ENCODE measurements around the gene IFIH1. TPM values are rescaled to one million over a fixed set of nuclear protein-coding genes. Genes with fewer than 3 reads are reported as not detected.

The IFIH1 gene
- polyA plus RNA-seq, 1 of the 3 experiments (the other 2 are of a cell fraction) = 1.0 TPM

DNA sequence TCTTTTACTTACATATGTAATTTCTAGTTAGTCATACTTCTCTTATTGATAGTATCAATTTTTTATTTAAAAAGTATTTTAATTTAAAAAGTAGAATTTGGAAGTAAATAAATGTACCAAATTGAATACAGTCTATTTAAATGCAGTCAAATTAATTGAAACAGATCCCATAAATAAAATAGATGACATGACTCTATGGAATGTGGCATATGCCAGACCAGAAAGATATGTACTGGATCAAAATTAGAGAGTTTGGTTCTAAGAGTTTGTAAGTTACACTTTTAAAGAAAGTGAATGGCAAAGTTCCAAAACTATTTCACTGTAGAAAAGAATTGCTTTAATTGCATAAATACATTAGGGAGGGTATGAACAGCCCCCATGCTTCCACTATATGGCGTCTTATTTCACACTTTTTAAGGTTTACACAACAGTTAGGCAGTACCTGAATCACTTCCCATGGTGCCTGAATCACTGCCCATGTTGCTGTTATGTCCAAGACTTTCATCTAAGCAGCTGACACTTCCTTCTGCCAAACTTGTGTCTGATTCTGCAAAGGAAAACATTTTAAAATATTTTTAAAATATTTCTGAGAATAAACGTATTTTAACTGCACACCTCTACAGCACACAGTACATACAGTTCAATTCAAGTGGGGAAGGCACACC, 25.2 kb downstream of the IFIH1 start:
- ChIA-PET CTCF (interaction anchor here (1.1 to 9.4 kb wide), 2 partner anchors 11 to 72 kb away, joined by 4 to 104 read pairs; no protein-coding TSS in a partner anchor), POLR2A (no interaction called here)
- WGBS (ENCODE audit: low lambda C conversion rate) = 23% methylated on average over 2 of the region's 2 CpGs
- Histone ChIP-seq H3K4me2 (no peak overlapping the region), H3K36me3 (replicated peaks in 1 of 2; ENCODE audit: control insufficient read depth in 1 of 2, insufficient read depth in 2 of 2, low read length in 1 of 2) (peaks cover 0 to 3% of the 10 kb centered on the region in 2 experiments), H3K4me1 (ENCODE audit: control insufficient read depth in 1 of 2, insufficient read depth in 2 of 2, low read depth in 1 of 2, low read length in 1 of 2) (peaks cover 0 to 11% of the 10 kb centered on the region in 2 experiments; a peak in 2 of 4 replicates), H3K9me2 (no peaks in the 10 kb centered on the region), H3K4me3 (ENCODE audit: low read depth in 2 of 2, low read length in 1 of 2) (no peak overlapping the region), H4K20me1 (ENCODE audit: insufficient read depth) (no peaks in the 10 kb centered on the region), H3K9me3 (no peaks in the 10 kb centered on the region), H3K27ac (ENCODE audit: low read depth in 2 of 2, low read length in 1 of 2) (no peak overlapping the region), H3K27me3 (ENCODE audit: insufficient read depth) (no peaks in the 10 kb centered on the region), H2AFZ (ENCODE audit: low read depth) (no peak overlapping the region), H3F3A (replicated peaks; ENCODE audit: insufficient read depth) (peaks cover 11% of the 10 kb centered on the region), H3K79me2 (ENCODE audit: insufficient read depth) (no peaks in the 10 kb centered on the region), H3K9ac (no peak overlapping the region)
- TF ChIP-seq, protein P1, sequence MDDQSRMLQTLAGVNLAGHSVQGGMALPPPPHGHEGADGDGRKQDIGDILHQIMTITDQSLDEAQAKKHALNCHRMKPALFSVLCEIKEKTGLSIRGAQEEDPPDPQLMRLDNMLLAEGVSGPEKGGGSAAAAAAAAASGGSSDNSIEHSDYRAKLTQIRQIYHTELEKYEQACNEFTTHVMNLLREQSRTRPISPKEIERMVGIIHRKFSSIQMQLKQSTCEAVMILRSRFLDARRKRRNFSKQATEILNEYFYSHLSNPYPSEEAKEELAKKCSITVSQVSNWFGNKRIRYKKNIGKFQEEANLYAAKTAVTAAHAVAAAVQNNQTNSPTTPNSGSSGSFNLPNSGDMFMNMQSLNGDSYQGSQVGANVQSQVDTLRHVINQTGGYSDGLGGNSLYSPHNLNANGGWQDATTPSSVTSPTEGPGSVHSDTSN (IDR thresholded peaks at IDR 0.05) = peak; percentile 42
- no peak for TF ChIP-seq SMC3 (IDR thresholded peaks at IDR 0.05; ENCODE audit: low read depth, low read length)
- no peak for DNase-seq

- H3K4me1 ChIP-seq (ENCODE audit: control insufficient read depth in 1 of 2, insufficient read depth in 2 of 2, low read depth in 1 of 2, low read length in 1 of 2) = peaks cover 0 to 11% of the 10 kb centered on the region in 2 experiments; a peak in 2 of 4 replicates
- no peak overlapping the region for H3K9ac ChIP-seq
- no peaks in the 10 kb centered on the region for H3K79me2 ChIP-seq (ENCODE audit: insufficient read depth)
- H3F3A ChIP-seq (replicated peaks; ENCODE audit: insufficient read depth) = peaks cover 11% of the 10 kb centered on the region
- H2AFZ ChIP-seq (ENCODE audit: low read depth) = no peak overlapping the region
- WGBS (ENCODE audit: low lambda C conversion rate) = 91% methylated on average over 3 of the region's 3 CpGs
- H3K27me3 ChIP-seq (ENCODE audit: insufficient read depth) = no peaks in the 10 kb centered on the region
- CTCF ChIA-PET = interaction anchor here (1.1 to 9.4 kb wide), 4 partner anchors 9 to 71 kb away, joined by 4 to 104 read pairs (median 5); no protein-coding TSS in a partner anchor
- H3K9me2 ChIP-seq = no peaks in the 10 kb centered on the region
- H3K36me3 ChIP-seq (replicated peaks in 1 of 2; ENCODE audit: control insufficient read depth in 1 of 2, insufficient read depth in 2 of 2, low read length in 1 of 2) = peaks cover 0 to 3% of the 10 kb centered on the region in 2 experiments
- H3K4me3 ChIP-seq (ENCODE audit: low read depth in 2 of 2, low read length in 1 of 2) = no peak overlapping the region
- H3K27ac ChIP-seq (ENCODE audit: low read depth in 2 of 2, low read length in 1 of 2) = no peak overlapping the region
- H3K4me2 ChIP-seq = no peak overlapping the region
- TF ChIP-seq GABPA (IDR thresholded peaks at IDR 0.05; ENCODE audit: low read depth) (no peak), SMC3 (IDR thresholded peaks at IDR 0.05; ENCODE audit: low read depth, low read length) (no peak), SIN3A (IDR thresholded peaks at IDR 0.05; ENCODE audit: borderline replicate concordance, low read depth, low read length) (no peak), FOSL2 (IDR thresholded peaks at IDR 0.05; ENCODE audit: borderline replicate concordance, low read depth) (no peak), TAF1 (IDR thresholded peaks at IDR 0.05; ENCODE audit: borderline replicate concordance, low read depth, low read length) (no peak), GATA2 (CRISPR knock-in tag; IDR thresholded peaks at IDR 0.05) (no peak), YY1 (IDR thresholded peaks at IDR 0.05; ENCODE audit: low read depth) (no peak), CTCF (IDR thresholded peaks at IDR 0.05) (no peak), RCOR1 (IDR thresholded peaks at IDR 0.05; ENCODE audit: low read length) (no peak), ZBTB33 (IDR thresholded peaks at IDR 0.05; ENCODE audit: borderline replicate concordance, low read depth) (no peak), NFIC (IDR thresholded peaks at IDR 0.05; ENCODE audit: borderline replicate concordance) (no peak)
- TF ChIP-seq, protein P2, sequence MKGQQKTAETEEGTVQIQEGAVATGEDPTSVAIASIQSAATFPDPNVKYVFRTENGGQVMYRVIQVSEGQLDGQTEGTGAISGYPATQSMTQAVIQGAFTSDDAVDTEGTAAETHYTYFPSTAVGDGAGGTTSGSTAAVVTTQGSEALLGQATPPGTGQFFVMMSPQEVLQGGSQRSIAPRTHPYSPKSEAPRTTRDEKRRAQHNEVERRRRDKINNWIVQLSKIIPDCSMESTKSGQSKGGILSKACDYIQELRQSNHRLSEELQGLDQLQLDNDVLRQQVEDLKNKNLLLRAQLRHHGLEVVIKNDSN (IDR thresholded peaks at IDR 0.05; ENCODE audit: borderline replicate concordance, low read depth) = no peak
- TF ChIP-seq, protein P3, sequence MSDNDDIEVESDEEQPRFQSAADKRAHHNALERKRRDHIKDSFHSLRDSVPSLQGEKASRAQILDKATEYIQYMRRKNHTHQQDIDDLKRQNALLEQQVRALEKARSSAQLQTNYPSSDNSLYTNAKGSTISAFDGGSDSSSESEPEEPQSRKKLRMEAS (IDR thresholded peaks at IDR 0.05; ENCODE audit: low read depth) = no peak
- POLR2A ChIA-PET = no interaction called here
- no peaks in the 10 kb centered on the region for H3K9me3 ChIP-seq
- no peaks in the 10 kb centered on the region for H4K20me1 ChIP-seq (ENCODE audit: insufficient read depth)
- DNase-seq = no peak
These were observed 26.7 kb downstream of the IFIH1 start for GRCh38 chr2:162291748-162292147.

All from SK-N-SH (cell line).